Kasumi-1 (cell line): ENCODE data around the gene APOBEC4.

ENCODE experiments used
- DNase-seq, 2 experiments: peaks; one replicate each; lab custom pipeline; 2025; lab: John Stamatoyannopoulos, UW

The APOBEC4 gene

DNA sequence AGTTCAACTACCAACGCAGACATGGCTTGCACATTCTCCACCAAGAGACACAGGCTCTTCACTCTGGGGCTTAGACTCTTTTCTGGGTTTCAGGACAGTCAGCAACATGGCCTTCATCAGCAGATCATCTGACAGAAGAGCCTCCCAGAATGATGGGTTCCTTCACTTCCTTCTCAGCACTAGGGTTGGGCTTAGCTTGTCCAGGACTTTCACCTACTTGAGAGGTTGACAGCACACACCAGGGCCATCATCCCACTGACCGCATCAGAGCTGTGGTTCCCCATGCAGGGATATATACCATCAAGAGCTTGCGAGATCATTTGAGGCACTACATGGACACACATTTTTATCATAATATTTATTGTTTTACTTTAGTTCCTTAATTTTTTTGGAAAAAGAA is 52.5 kb downstream of the APOBEC4 start:
- no peak for DNase-seq

DNA sequence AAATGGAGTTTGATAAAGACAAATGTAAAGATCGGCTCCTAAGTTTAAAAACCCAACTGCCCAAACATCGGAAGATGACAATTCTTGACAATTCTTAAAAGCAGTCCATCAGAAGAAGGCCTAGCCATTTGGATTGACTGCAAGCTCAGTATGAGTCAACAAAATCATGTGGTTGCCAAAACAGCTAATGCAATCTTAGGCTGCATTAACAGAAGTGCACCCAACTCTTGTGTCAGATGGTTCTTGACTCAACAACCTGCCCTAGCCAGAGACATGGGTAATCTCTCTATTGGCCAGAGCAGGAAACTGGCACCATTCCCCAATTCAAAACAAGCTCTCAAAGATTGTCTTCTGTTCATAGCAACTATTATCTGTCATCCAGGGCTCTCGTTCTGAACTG is 53.0 kb downstream of the APOBEC4 start:
- DNase-seq, result no peak

- no peak for DNase-seq
Measured at GRCh38 chr1:183598386-183598785, 54.7 kb downstream of the APOBEC4 start.

GRCh38 chr1:183597656-183598347 is 55.3 kb downstream of the APOBEC4 start:
- no peak for DNase-seq

DNA sequence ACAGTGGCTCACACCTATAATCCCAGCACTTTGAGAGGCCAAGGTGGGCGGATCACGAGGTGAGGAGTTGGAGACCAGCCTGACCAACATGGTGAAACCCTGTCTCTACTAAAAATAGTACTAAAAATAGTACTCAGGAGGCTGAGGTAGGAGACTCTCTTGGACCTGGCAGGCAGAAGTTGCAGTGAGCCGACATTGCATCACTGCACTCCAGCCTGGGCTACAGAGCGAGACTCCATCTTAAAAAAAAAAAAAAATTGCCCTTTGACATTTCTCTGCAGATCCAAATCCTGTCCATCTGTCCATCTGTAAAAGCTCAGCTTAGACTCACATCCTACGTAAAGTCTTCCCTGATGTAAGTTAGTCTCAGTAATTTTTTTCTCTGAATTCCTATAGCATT is 56.6 kb downstream of the APOBEC4 start:
- DNase-seq, result no peak
